Panc1 (cell line): ENCODE measurements around the gene DPT. TPM values are rescaled to one million over a fixed set of nuclear protein-coding genes. Genes with fewer than 3 reads are reported as not detected.

Source experiments
- ATAC-seq: fragments of 200-7000 bp; cut with Tn5 transposase; 2 replicates; pipeline ENCODE4 v1.9.1; 2020; ENCODE audit warnings: mild to moderate bottlenecking, moderate library complexity
- BruUV-seq: library from RNA; stranded (reverse); fragments of 400-500 nt; replicated peaks from 2 replicates; lab custom pipeline; 2021; lab: Mats Ljungman, UMichigan
- CTCF ChIA-PET: fragments of 300-600 bp; sonication (Branson Sonifier 250); formaldehyde crosslinking; loops from one replicate; lab custom pipeline; 2022; ENCODE audit warnings: antibody characterized with exemption; lab: Charles Lee
- POLR2A ChIA-PET: fragments of 300-600 bp; sonication (Branson Sonifier 250); formaldehyde crosslinking; loops from one replicate; lab custom pipeline; 2022; ENCODE audit warnings: antibody characterized with exemption; lab: Charles Lee
- DNase-seq: peaks from one replicate; pipeline ENCODE4 v3.0.0-alpha.2; 2010; ENCODE audit warnings: low read depth, low spot score
- H3K27ac ChIP-seq: 2 replicates; pipeline ENCODE4 v1.5.1; 2011; ENCODE audit warnings: mild to moderate bottlenecking, low read length, inconsistent platforms
- H3K27me3 ChIP-seq: fragments of 200-500 bp; sonication (Bioruptor generic); 2 replicates; pipeline ENCODE4 v1.6.0; 2014; ENCODE audit warnings: low read length, inconsistent platforms; ENCODE audit not compliant: control insufficient read depth, insufficient read depth
- H3K36me3 ChIP-seq: fragments of 200-500 bp; sonication (Bioruptor generic); 2 replicates; pipeline ENCODE4 v1.5.1; 2014; ENCODE audit warnings: inconsistent platforms, mild to moderate bottlenecking, low read length, moderate library complexity; ENCODE audit not compliant: control insufficient read depth, insufficient read depth
- H3K4me1 ChIP-seq: 2 replicates; pipeline ENCODE4 v1.5.1; 2011; ENCODE audit warnings: inconsistent platforms, mild to moderate bottlenecking, low read length, moderate library complexity; ENCODE audit not compliant: control insufficient read depth, insufficient read depth
- H3K4me3 ChIP-seq, 2 experiments: 2 replicates each; pipeline ENCODE4 v1.5.1; 2011 to 2012; ENCODE audit warnings: low read depth in 2 of 2, low read length in 2 of 2, mild to moderate bottlenecking in 2 of 2, inconsistent platforms in 1 of 2, moderate library complexity in 1 of 2
- H3K9me3 ChIP-seq: fragments of 200-500 bp; sonication (Bioruptor generic); 2 replicates; pipeline ENCODE4 v1.5.1; 2014; ENCODE audit warnings: low read depth, mild to moderate bottlenecking, inconsistent platforms, low read length, moderate library complexity; ENCODE audit not compliant: control insufficient read depth, insufficient read depth
- POLR2AphosphoS5 ChIP-seq: IDR thresholded peaks from 2 replicates; pipeline ENCODE4 v1.6.1; 2012; ENCODE audit warnings: mild to moderate bottlenecking, low read depth, low read length, moderate library complexity
- SIN3A ChIP-seq: IDR thresholded peaks from 2 replicates; pipeline ENCODE4 v1.6.1; 2012; ENCODE audit warnings: low read depth, mild to moderate bottlenecking, low read length, moderate library complexity, borderline replicate concordance; ENCODE audit not compliant: insufficient read depth
- TCF7L2 ChIP-seq: IDR thresholded peaks from 2 replicates; pipeline ENCODE4 v1.6.1; 2011; ENCODE audit warnings: mild to moderate bottlenecking, low read depth, low read length, inconsistent platforms
- in situ Hi-C: cut with HindIII; loops from 2 replicates; pipeline ENCODE4 v1.10.0; 2016; ENCODE audit warnings: low sequenced_read_pairs, low pct_unique_long_range_greater_than_20kb
- intact Hi-C: fragments of 100-400 bp; cut with micrococcal nuclease; formaldehyde crosslinking; loops from one replicate; pipeline ENCODE4 v1.10.0; 2022; ENCODE audit not compliant: unreplicated experiment
- total RNA-seq: library from RNA; stranded (reverse); gene quantifications from one replicate; pipeline ENCODE4 v1.2.1, GENCODE V29; 2021; ENCODE audit not compliant: unreplicated experiment
- TF ChIP-seq, protein P1 (sequence below): fragments of 450-650 bp; IDR thresholded peaks from 2 replicates; pipeline ENCODE4 v1.5.1; 2017; ENCODE audit warnings: mild to moderate bottlenecking
- TF ChIP-seq, protein P2 (sequence below), 2 experiments: IDR thresholded peaks; 2 replicates each; pipeline ENCODE4 v1.6.1; 2011 to 2012; ENCODE audit warnings: low read depth in 2 of 2, control low read depth in 1 of 2, low read length in 1 of 2, mild to moderate bottlenecking in 1 of 2, moderate library complexity in 1 of 2; ENCODE audit not compliant: insufficient read depth in 1 of 2

The DPT gene
- total RNA-seq, 1 experiment from 2014 or later, result not detected

DNA sequence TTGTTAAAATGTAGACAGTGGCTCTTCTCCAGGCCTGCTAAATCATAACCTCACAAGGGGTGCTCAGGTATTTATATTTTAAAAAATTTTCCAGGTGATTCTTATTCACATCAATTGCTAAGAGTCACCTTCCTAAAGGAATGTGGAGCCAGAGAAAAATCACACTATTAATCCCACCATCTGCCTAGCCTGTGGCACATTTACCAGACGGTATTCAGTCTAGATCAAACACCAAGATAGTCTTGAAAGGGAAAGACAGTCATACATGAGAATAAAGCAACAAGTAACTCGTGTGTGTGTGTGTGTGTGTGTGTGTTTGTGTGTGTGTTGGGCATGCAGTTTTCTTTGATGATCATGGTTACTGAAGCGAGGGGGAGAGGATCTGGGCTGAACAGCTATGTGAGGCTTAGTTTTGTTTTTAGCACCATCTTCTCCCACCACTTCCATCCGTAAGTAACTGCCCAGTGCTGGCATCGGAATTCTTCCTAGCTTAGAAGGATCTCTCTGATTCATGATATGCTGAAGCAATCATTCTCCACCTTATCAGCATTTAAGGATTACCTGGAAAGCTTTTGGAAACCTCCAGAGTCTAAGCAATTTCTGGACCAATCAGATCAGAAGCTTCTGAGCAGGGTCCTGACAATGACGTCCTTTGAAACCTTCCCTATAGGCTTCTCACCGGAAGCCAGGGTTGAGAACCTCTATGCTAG is 2.4 kb upstream of the DPT start:
- H3K27ac ChIP-seq, result no peak overlapping the region
- no TSS peak for BruUV-seq
- CTCF ChIA-PET, result no interaction called here
- no peak for ATAC-seq
- POLR2A ChIA-PET, result no interaction called here
- H3K27me3 ChIP-seq, result no peaks in the 10 kb centered on the region; the same call in 1 of the 2 replicates
- no peak for DNase-seq
- in situ Hi-C loops (no loop called here), intact Hi-C loops (no loop called here)
- no peaks in the 10 kb centered on the region for H3K4me1 ChIP-seq
- no peaks in the 10 kb centered on the region for H3K36me3 ChIP-seq
- no peaks in the 10 kb centered on the region for H3K9me3 ChIP-seq
- TF ChIP-seq SIN3A (no peak), POLR2AphosphoS5 (no peak)
- H3K4me3 ChIP-seq, result no peak overlapping the region

DNA sequence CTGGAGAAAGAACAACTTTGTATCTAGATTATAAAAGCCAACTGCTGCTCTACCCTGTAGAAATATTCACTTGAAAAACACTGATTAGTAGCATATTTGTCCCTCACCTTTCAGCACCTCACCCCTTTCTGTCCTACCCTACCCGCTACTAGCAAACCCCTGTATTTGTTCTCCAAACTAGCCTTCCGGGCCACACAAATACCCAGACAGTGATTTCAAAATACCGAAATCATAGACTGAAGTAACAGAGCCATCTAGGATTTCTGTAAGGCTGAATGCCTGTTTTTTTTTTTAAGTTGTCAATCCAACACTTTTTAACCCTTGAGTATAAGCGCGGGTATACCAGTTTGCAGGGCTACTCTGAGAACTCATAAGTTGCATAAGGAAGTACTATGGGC is 398 bp upstream of the DPT start:
- intact Hi-C loops, result no loop called here
- no TSS peak for BruUV-seq
- H3K27me3 ChIP-seq, result no peaks in the 10 kb centered on the region; the same call in 1 of the 2 replicates

More for the DNA sequence above, 398 bp upstream of the DPT start:
- Histone ChIP-seq H3K4me3 (no peak overlapping the region), H3K4me1 (no peaks in the 10 kb centered on the region), H3K36me3 (no peaks in the 10 kb centered on the region), H3K27ac (no peak overlapping the region), H3K9me3 (no peaks in the 10 kb centered on the region)
- ATAC-seq (no peak), DNase-seq (no peak)
- TF ChIP-seq, protein P1, sequence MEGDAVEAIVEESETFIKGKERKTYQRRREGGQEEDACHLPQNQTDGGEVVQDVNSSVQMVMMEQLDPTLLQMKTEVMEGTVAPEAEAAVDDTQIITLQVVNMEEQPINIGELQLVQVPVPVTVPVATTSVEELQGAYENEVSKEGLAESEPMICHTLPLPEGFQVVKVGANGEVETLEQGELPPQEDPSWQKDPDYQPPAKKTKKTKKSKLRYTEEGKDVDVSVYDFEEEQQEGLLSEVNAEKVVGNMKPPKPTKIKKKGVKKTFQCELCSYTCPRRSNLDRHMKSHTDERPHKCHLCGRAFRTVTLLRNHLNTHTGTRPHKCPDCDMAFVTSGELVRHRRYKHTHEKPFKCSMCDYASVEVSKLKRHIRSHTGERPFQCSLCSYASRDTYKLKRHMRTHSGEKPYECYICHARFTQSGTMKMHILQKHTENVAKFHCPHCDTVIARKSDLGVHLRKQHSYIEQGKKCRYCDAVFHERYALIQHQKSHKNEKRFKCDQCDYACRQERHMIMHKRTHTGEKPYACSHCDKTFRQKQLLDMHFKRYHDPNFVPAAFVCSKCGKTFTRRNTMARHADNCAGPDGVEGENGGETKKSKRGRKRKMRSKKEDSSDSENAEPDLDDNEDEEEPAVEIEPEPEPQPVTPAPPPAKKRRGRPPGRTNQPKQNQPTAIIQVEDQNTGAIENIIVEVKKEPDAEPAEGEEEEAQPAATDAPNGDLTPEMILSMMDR, result no peak
- TF ChIP-seq POLR2AphosphoS5 (no peak), TCF7L2 (no peak), SIN3A (no peak)
- TF ChIP-seq, protein P2, sequence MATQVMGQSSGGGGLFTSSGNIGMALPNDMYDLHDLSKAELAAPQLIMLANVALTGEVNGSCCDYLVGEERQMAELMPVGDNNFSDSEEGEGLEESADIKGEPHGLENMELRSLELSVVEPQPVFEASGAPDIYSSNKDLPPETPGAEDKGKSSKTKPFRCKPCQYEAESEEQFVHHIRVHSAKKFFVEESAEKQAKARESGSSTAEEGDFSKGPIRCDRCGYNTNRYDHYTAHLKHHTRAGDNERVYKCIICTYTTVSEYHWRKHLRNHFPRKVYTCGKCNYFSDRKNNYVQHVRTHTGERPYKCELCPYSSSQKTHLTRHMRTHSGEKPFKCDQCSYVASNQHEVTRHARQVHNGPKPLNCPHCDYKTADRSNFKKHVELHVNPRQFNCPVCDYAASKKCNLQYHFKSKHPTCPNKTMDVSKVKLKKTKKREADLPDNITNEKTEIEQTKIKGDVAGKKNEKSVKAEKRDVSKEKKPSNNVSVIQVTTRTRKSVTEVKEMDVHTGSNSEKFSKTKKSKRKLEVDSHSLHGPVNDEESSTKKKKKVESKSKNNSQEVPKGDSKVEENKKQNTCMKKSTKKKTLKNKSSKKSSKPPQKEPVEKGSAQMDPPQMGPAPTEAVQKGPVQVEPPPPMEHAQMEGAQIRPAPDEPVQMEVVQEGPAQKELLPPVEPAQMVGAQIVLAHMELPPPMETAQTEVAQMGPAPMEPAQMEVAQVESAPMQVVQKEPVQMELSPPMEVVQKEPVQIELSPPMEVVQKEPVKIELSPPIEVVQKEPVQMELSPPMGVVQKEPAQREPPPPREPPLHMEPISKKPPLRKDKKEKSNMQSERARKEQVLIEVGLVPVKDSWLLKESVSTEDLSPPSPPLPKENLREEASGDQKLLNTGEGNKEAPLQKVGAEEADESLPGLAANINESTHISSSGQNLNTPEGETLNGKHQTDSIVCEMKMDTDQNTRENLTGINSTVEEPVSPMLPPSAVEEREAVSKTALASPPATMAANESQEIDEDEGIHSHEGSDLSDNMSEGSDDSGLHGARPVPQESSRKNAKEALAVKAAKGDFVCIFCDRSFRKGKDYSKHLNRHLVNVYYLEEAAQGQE (IDR thresholded peaks at IDR 0.05; ENCODE audit: insufficient read depth in 1 of 2, low read depth in 2 of 2, low read length in 1 of 2), result no peak
- in situ Hi-C loops, result no loop called here
- ChIA-PET POLR2A (no interaction called here), CTCF (no interaction called here)
